RKO (cell line): Measurements from ENCODE around the gene DXO.

Source experiments
- DNase-seq: peaks from one replicate; pipeline ENCODE4 v3.0.0-alpha.2; 2016; ENCODE audit warnings: low spot score

DXO gene

GRCh38 chr6:31927242-31927862 is 44.6 kb downstream of the DXO start, which contains the start of gene C2:
C2 (plus strand) TSS chr6:31927717; CDS start chr6:31927753, 36 bp downstream.
- DNase-seq = no peak

GRCh38 chr6:31922942-31923341 is 49.0 kb downstream of the DXO start:
- no peak for DNase-seq

DNA sequence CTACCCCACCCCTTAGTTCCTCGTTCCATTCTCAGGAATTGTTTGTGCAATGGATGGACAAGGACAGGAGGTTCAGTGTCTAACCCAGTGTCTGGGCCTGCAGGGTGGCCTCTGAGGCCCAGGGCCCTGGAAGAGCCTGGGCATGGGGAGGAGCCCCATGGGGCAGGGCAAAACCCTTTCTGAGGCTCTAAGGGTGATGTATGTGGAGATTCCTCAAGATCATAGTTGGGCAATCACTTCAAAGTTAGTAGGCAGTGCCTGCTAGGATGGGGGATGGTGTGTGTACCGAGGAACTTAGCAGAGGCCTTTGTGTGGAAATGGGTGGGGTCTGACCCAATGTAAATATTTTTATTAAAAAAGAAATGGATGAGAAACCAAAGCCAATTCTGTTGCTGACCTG is 51.1 kb downstream of the DXO start:
- no peak for DNase-seq
